NCI-H1436 treated with DMSO at 0.1 percent for 48 hours (cell line): ENCODE data around the gene MTG2.

Experiments
- DNase-seq: peaks from one replicate; lab custom pipeline; 2025; lab: John Stamatoyannopoulos, UW

Gene MTG2

DNA sequence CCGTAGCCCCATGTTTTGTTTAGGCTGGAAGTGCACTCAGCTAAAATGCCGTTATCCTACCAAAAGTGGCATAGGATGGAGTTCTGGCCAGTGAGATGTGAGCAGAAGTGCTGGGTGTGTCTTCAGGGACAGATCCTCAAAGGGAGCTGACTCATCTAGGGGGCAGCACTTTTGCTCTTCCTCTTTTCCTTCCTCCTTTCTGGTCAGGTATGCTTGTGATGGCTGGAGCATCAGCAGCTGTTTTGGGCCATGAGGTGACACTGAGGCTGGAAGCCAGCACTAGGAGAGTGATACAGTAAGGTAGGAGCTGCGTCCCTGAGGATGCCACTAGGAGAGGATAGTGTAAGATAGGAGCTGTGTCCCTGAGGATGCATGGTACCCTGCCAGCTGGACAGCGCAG, 50.9 kb downstream of the MTG2 start:
- DNase-seq = no peak

GRCh38 chr20:62234339-62234738, 51.5 kb downstream of the MTG2 start:
- DNase-seq = no peak

GRCh38 chr20:62235001-62235776, 52.4 kb downstream of the MTG2 start:
- no peak for DNase-seq

DNA sequence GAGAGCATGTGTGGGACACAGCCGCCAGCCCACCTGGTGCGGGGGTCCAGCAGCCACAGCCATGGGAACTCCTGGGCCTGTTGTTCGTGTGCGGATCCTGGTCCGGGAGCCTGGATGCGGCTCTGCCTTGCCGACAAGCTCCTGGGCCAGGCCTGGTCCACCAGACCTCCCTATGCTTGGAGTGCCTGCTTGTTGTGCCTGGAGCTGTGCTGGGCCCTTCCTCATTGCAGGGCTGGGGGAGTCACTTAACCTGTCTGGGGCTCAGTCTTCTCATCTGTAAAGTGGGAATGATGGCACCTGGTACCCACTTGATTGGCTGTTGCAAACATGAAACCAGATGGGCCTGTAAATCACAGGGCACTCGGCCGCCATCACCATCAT, 52.9 kb downstream of the MTG2 start:
- no peak for DNase-seq

DNA sequence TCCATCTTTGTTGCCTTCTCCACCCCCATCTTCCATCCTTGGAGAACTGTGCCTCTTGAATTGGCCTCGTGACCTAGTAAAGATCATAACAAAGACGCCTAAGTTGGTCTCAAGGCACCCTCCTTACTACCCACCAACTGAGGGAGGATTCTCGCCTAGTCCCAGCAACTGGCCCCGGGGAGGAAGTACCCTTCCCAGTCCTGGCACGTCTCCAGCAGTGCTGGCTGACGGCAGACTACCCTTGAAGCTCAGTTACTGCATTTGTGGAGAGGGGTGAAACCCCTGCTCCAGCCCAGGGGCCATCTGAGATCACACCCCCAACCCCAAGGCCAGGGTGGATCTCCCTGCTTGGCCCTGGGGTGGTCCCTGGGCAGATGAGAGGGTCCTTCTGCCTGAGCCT, 53.4 kb downstream of the MTG2 start:
- DNase-seq = no peak

GRCh38 chr20:62236766-62237513, 54.1 kb downstream of the MTG2 start:
- no peak for DNase-seq

- no peak for DNase-seq
These were observed 54.6 kb downstream of the MTG2 start for GRCh38 chr20:62237514-62237800.

- DNase-seq = peak; percentile 86
These were observed 55.2 kb downstream of the MTG2 start, which contains the start of gene OSBPL2 for GRCh38 chr20:62237801-62238568. Gene OSBPL2 (plus strand): TSS chr20:62238521. CDS start chr20:62256185, 17,664 bp downstream.

DNA sequence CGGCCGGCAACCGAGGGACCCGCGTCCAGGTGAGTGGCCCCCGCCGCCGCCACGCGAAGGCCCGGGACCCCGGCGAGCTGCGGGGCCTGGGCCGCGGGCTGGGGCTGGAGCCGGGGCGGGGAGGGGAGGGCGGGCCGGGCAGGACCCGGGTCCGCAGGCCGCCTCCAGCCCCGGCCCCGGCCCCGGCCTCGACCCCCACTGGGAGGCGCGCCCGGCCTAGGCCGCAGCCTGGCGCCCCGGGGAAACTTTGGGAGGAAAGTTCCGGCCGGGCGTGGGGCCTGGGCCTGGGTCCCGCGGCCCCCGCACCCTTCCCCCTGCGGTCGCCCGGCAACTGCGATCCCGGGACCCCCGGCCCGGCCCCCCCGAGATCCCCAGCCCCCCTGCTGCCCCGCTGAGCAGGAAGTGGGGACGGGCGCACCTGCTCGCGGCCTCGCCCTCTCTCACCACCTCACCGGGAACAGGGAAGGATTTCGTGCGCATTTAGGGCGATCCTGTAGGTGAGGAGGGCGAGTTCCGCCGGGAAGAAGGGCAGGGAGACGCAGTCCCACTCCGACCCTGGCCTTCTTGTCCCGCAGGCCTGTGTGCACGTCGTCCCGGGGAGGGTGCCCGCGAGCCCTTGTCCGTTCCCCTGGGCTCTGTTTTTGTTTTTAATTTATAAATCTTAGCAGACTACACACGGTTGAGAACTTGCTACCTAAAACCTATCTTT, 55.9 kb downstream of the MTG2 start:
- no peak for DNase-seq

DNA sequence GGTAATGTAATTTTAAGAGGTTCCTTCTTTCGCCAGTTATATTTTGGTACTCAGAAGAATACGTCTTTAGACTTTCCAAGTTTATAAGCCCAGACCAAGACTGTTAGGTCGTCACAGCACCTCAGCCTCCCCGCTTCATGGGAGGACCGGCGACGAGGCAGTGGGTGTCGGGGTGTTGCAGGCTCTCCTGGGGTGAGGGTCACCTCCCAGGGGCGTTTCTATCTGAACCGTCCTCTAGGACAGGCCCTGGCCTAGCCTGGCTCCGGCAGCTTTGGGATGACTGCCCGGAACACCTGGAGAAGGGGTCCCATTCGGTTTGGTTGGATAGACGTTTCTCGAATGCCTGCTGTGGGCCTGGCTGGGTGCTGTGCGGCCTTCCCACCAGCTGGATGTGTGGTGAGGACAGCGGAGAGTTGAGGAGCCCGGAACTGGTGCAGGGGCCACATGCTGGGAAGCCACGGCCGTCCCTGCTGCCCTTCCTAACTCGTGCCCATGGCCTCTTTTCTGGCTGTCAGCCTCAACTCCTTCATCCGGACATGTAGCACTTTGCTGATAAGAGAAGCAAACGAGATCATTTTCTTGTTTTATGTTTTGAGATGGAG, 56.6 kb downstream of the MTG2 start:
- no peak for DNase-seq

- no peak for DNase-seq
These were observed 57.3 kb downstream of the MTG2 start for GRCh38 chr20:62240020-62240685.

DNA sequence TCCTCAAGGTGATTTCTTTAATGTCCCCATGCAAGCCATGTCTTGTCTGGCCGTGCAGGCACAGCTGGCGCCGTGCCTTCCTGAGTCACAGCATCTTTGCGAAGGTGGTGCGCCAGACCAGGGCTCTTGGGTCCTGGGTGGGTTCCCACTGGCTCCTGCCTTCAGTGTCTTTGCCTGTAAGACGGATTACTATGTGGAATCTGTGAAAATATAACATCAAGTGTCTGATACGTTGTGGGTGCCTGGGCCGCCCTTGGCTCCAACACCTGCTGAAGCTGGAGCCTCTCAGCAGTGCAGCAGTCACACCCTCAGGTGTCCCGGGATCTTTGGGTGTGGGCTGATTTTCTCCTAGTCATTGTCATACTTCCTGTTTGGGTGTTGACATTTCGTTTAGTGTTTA, 58.7 kb downstream of the MTG2 start:
- no peak for DNase-seq

DNA sequence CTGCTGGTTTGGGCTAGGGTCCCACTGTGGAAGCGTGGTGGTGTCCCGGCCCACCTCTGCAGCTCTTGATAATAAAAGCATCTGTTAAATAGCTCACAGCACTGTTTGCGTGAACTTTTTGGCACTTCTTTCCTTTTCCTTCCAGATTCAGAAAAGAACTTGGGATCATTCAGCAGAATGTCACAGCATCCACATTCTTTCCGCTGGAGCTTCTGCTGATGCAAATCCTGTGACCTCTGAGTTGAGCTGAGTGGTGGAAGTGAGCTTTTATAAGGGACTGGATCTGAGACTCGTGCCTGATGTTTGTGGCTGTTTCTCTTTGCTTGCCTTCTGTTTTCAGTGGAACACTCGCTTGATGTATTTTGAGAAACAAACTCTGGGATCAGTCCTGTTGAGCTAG, 59.3 kb downstream of the MTG2 start:
- DNase-seq = no peak

DNA sequence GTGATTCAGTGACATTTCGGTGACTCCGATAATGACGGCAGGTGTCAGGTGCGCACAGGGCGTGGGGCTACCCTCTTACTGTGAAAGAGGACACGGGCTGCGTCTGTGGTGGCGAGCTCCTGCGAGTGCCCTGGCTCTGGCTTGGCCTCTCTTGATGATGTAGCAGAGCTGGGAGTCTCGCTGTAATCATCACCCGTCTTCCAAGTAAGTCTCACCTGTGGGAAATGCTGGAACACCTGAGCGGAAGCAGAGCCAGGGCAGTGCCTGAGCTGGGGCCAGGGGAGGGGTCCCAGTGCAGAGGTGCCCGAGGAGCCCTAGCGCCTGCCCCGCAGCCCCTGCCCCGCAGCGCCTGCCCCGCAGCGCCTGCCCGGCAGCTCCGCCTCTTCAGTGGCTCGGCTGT, 60.3 kb downstream of the MTG2 start:
- DNase-seq = no peak

- DNase-seq = no peak
These were observed 61.2 kb downstream of the MTG2 start for GRCh38 chr20:62243906-62244515.

DNA sequence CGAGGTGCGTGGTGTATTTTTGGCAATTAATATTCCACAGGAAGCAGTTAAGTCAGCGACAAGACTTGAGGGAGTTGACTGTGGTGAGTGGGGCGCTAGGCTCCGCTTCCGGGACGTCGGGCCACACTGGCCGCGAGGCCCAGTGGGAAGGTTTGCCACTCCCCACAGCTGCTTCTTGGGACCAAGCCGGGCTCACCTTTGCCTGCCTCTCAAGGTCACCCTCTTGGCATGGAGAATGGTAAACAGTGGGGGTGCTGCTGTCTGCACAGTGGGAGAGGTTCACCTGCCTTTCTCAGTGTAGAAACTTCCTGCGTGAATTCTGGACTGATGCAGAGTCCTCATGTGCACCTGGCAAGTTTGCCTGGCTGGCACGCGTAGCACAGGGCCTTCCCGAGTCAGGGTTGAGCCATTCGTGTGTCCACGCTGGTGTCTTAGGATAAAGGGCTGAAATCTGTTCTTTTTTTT, 61.8 kb downstream of the MTG2 start:
- no peak for DNase-seq

DNA sequence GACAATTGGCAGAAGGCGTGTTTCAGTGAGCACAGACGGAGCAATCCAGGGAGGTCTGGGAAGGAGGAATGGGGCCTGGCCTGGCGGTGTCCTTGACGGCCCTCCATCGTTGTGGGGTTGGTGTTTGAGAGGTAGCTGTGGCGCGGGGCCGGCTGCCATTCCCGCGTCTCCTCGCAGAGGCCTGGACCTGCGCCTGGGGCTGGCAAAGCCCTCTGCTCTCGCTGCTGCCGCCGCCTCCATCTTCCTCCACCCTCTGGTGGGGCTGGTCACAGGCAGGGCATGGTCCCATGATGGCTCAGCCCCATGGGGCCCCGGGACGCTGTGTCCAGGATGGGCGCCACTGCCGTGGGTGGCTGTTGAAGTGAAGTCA, 63.1 kb downstream of the MTG2 start:
- DNase-seq = no peak

- DNase-seq = no peak
These were observed 63.6 kb downstream of the MTG2 start for GRCh38 chr20:62246431-62246830.

DNA sequence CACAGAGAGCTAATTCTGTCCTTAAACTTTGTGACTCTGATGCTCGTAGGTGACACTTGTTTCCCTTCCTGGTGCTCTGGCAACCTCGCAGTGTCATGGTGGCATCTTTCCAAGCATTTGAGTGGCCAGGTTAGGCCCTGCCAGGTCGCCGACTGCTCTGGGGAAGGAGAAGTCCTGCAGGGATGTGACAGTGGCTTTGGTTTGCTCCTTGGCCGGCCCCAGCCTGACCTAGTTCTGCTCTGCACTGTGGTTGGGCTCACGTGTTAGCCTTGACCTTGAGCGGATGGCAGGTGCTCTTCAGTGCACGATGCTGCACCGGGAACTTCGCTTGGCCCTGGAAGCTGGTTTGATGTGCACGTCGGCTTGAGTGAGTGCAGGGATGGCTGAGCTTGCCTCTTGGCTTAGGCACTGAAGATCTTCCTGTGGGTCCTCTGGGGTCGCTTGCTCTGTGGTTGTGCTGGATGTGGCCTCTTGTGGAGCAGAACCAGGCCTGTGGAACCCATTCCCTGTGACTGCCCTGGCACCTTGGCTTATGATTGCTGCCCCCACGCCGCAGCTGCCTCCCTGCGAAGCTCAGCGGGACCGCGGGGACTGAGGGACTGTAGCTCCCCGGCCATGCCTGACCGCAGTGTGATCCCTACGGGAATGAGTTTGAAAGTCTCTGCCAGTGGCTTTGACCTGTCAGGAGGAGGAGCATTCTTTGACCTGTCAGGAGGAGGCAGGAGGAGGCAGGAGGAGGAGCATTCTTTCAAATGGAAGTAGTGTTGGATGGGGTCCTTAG, 64.2 kb downstream of the MTG2 start:
- DNase-seq = no peak
